Sigmoid colon (tissue), 3 donors: Measurements from ENCODE around the gene HRH1.

Source experiments
- POLR2A ChIP-seq, 2 donors: fragments of 450-650 bp; IDR thresholded peaks; one replicate each; pipeline ENCODE4 v1.6.1; 2016; ENCODE audit warnings: antibody characterized with exemption in 2 of 2, mild to moderate bottlenecking in 2 of 2, moderate library complexity in 2 of 2
- TF ChIP-seq, protein P1 (sequence below), 4 experiments: fragments of 450-650 bp in 3 of 4; fragments of 200-600 bp in 1 of 4; IDR thresholded peaks; one replicate each; pipeline ENCODE4 v1.5.1; 2016 to 2019; ENCODE audit warnings: antibody characterized with exemption in 4 of 4, mild to moderate bottlenecking in 3 of 4, moderate library complexity in 2 of 4

DNA sequence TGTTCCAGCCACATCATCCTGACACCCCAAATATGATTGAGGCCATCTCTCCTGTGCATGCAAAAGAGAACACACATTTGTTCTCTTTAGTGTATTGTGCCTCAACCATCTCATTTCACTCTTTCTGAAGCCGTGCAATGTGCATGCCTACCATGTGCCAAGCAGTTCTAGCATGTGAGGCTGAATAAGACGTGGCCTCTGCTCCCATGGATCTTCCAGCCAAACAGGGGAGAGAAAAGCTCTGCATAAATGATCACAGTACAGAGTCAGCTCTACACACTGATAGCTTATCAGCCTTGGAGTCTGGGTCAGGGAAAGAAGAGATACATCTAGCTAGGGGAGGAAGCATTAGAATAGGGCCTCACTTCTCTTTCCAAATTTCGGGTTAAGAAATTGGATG, 69.7 kb downstream of the HRH1 start:
- TF ChIP-seq, protein P1, sequence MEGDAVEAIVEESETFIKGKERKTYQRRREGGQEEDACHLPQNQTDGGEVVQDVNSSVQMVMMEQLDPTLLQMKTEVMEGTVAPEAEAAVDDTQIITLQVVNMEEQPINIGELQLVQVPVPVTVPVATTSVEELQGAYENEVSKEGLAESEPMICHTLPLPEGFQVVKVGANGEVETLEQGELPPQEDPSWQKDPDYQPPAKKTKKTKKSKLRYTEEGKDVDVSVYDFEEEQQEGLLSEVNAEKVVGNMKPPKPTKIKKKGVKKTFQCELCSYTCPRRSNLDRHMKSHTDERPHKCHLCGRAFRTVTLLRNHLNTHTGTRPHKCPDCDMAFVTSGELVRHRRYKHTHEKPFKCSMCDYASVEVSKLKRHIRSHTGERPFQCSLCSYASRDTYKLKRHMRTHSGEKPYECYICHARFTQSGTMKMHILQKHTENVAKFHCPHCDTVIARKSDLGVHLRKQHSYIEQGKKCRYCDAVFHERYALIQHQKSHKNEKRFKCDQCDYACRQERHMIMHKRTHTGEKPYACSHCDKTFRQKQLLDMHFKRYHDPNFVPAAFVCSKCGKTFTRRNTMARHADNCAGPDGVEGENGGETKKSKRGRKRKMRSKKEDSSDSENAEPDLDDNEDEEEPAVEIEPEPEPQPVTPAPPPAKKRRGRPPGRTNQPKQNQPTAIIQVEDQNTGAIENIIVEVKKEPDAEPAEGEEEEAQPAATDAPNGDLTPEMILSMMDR (IDR thresholded peaks at IDR 0.05): no peak
- TF ChIP-seq POLR2A (IDR thresholded peaks at IDR 0.05): no peak
